Fibroblast of skin of left biceps (primary cell): ENCODE data around the gene CFAP73.
"Not testable (repeated sequence)": the region's sequence is repeated elsewhere in the genome, so short reads cannot be mapped to it uniquely, and the experiment has no call there.

Source experiments
- DNase-seq, 2 experiments: peaks; one replicate each; pipeline ENCODE4 v3.0.0-alpha.2; 2013; ENCODE audit warnings: low read depth in 2 of 2

The CFAP73 gene

DNA sequence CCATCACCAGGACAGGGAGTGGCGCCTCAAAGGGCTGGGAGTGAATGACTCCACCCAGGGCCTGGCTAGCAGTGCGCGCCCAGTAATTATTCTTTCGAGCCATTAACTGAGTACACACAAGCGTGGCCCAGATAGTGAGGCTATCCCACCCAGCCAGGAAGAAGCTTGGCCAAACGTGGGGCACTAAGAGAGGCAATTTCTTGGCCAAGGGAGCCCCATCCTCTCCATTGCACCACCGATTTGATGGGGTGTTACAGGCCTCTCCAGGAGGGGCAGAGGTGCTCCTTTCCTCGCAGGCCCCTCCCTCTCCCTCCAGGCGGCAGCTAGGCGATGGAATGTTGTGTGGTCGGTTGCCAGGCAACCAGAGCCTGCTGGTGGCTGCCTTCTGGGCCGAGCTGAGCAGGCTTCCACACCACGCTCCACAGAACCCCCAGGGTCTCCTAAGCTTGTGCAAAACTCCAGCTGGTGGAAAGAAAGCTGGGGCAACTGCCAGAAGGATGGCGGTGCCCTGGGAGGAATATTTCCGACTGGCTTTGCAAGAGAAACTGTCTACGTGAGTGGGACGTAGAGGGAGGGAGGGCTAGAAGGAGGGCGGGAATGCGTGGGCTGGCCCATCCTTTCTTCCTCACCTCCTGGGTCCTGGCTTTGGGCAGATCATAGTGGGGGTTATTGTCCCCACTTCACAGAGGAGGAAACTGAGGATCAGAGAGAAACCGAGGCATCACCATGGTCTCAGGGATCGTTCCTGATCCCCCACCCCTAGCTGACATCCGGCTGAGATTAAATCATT, at the start of gene CFAP73:
Gene CFAP73, plus strand, starts transcription at position 364 of the 790 bp plus-strand sequence. Its CDS starts 134 bp downstream, at position 498.
- peak; percentile 57 to 63 for DNase-seq

- no peak for DNase-seq
Measured at GRCh38 chr12:113099764-113100163, 49.8 kb upstream of the CFAP73 start.

DNA sequence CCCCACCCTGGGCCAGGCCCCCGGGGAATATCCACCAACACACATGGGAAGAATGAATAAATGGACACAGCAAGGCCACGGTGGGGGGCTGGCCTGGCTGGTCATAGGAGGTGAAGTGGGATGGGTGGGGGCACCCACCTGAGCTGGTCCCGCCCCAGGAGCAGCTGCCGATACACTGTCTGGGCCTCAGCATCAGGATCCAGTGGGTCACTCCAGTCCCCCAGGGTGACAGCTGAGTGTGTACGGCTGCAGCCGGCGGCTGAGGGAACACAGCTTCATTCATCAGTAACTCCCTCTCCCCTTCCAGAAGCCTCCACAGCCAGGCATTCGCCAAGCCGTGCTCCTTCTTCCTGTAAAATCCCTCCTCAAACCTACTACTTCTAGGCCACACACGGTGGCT, 47.8 kb upstream of the CFAP73 start:
- DNase-seq, result no peak

DNA sequence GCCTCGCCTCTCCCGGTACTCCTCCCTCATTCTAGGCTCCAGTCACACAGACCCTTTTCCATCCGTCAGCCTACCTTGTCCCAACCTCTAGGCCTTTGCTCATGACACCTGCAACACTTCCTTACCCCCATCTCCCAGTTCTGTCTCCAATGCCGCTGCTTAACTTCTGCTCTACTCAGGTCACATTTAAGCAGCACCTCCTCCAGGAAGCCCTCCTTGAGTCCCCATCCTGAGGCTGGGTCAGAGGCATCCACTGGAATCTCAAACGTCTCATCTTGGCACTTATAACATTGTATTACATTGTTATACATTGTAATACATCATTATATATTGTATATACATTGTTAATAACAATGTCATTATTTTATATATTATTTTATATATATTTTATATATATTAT, 46.7 kb upstream of the CFAP73 start:
- no peak for DNase-seq

- DNase-seq, result no peak
Measured at GRCh38 chr12:113103756-113104450, 45.6 kb upstream of the CFAP73 start.

- no peak for DNase-seq
Measured at GRCh38 chr12:113104953-113105510, 44.5 kb upstream of the CFAP73 start.

DNA sequence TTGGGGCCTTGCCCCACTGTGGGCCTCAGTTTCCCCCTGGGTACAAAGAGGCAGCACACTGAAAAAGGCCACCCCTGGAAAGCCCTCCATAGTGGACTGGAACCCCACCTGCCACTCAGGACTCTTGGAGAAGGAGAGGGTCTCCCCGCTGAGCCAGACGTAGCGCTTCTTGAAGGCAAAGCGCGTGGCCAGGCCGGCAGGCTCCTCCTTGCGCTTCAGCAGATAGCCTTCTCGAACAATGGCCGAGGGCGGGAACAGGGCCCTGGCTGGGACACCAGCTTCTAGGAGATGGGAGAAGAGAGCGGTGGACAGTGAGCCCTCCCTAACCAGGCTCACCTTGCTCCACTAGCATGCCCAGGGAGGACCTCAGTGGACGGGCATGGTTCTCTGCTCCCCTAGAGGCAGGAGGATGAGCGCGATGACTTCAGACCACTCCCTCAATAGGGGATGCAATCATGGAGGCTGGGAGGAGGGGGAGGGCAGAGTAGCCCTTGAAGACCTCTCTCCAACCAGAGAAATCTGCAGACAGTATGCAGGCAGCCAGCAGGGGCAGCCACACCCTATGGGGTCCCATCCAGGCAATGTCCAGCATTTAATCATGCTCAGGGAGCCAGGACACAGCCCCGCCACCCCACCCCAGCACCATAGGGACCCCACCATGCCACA, 43.8 kb upstream of the CFAP73 start:
- no peak for DNase-seq

GRCh38 chr12:113106361-113106760, 43.2 kb upstream of the CFAP73 start:
- no peak for DNase-seq

DNA sequence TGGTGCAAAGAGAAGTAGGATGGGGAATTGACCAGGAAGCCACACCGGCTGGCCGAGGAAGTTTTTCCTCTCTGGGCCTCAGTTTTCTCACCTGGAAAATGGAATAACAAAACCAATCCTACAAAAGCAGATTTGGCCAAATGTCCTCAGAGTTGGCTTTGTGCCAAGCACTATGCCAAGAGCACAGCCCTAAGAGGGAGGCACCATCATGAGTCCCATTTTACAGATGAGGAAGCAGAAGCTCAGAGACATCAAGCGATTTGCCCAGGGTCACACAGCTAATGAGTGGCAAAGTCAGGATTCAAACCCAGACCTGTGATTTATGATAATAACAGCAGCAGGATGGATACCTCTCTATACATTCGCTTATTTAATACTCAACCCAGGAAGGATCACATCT, 41.2 kb upstream of the CFAP73 start:
- DNase-seq, result no peak

DNA sequence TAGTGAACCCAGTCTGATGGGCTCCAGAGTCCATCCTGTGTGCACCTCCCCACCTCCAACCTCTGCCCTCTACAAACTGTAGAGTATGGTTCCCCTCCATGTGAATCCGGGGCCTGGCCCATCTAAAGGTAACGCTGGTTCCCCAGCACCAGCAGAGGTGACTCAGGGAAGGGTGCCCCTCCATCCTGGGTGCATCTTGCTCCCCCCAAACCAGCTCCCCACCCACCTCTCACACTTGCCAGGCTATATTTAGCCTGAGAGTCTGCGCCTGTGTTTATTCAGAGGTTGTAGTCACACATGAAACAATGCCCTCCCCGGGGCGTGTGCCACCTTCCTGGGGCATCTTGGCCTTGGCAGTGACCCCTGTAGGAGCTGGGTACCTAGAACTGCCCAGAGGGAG, 40.2 kb upstream of the CFAP73 start:
- no peak for DNase-seq

GRCh38 chr12:113109872-113110599, 39.5 kb upstream of the CFAP73 start:
- DNase-seq, result no peak

GRCh38 chr12:113111247-113111646, 38.3 kb upstream of the CFAP73 start:
- no peak for DNase-seq

DNA sequence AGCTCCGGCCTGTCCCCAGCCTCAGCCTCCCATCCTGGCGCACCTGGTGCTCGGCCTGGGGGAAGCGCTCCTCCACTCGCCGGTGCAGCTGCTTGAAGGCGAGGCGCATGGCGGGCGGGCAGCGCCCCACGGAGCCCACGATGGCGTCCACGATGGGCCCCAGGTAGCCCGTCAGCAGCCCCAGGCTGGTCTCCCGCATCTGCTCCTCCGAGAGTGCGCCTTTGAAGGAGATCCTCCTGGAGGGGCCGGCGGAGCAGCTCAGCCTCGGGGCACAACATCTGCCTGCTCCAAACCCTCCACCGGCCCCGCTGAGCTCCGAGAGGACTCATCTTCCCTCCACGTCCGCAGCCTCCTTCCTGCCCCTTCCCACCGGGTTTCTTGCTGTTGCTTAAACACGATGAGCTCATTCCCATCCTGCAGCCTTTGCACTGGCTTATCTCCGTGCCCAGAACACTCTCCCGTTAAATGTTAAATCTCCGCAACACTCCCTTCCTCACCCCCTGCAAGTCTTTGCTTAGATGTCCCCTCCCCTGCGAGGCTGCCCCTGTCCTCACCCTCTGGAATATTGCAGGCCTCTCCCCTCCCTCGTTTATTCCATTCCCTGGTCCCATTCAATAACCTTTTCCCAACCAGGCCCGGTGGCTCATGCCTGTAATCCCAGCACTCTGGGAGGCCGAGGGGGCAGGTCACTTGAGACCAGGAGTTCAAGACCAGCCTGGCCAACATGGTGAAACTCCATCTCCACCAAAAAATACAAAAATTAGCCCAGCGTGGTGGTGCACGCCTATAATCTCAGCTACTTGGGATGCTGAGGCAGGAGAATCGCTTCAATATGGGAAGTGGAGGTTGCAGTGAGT, 37.3 kb upstream of the CFAP73 start:
- no peak for DNase-seq

DNA sequence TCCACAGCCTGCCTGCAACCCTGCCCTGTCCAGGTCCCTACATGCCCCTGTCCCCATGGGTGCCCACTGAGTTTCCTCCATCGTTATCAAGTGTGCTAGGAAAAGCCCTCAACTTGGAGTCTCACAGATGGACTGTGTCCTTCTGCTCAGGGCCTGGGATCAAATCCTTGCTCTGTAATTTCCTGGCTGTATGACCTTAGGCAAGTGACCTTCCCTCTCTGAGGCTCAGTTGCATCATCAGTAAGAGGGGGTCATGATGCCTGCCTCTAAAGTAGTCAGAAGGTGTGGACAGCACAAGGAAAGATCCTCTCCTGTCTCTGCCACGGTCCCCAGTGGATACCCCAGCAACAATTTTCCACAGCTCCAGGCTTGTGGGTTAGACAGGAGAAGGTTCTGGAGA, 36.1 kb upstream of the CFAP73 start:
- DNase-seq, result no peak

DNA sequence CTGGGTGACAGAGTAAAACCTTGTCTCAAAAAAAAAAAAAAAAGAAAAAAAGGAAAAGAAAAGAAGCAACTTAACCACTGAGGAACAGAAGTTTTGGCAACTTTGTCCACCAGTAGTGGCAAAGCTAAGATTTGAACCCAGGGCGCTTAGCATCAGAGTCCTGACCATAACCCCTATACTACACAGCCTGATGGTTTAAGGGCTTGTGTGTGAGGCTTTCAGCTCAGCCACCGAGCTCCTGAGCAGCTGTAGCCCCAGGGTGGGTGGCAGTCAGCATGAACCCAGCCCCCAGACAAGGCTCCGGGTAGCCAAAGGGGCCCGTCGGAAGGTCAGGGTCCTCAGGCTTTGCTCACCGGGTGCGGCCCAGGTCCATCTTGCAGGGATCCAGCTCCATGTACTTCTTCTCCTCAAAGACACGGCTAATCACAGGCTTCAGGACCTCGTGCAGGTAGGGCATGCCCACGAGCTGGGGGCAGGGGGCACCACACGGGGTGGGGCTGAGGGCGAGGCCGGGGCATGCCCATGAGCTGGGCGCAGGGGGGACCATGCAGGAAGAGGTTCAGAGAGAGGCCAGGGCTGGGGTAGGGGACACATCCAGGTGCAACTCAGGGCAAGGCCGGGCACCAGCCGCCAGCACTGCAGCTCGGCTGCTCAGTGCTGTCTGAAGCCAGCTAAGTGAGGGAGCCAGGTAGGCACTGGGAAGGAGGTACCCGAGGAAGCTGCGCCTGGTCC, 34.9 kb upstream of the CFAP73 start:
- DNase-seq, result no peak

DNA sequence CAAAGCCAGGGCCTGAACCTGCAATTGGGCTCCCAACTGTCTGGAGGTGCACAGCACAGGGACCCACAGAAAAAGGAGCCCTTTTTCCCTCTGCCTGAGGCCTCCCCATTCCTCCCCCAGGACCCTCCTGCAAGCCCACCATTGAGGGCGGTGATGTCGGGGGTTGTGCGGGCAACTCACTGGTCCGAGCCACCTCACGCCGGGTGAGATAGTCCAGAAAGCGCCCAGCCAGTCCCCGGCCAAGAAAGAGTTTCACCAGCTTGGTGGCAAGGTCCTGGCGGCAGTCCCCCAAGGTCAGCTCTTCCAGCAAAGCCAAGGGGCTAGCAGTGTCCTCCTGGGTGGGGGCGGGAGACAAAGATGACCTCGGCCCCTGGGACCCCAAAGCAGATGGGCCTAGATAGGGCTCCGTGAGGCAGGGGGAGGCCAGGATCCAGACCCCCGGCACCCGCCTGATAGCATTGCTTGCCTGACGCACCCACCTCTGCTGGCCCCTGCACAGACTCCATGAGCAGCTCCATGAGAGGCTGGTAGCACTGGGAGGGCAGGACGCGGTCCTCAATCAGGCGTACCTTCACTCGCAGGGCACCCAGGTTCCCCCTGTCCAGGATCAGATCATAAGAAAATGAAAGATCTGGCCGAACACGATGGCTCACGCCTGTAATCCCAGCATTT, 33.9 kb upstream of the CFAP73 start:
- DNase-seq, result no peak

DNA sequence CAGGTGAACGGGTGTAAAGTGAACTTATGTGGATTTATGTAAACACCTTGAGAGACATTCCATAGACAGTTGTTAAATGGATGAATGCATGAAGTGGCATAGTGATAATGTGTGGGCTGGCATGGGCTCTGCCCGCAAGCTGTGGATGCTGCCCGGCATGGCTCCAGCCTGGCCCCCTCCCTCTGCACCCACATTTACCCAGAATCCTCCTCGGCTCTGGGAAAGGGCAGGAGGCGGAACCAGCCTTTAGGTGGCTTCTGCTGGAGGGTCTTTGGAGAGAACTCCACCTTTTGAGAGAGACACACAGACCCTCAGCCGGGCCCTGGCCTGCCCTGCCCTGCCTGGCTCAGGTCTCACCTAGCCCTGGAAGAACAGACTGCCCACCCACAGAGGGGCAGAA, 32.6 kb upstream of the CFAP73 start:
- DNase-seq, result no peak

GRCh38 chr12:113117684-113118083, 31.8 kb upstream of the CFAP73 start:
- not testable (repeated sequence) for DNase-seq

DNA sequence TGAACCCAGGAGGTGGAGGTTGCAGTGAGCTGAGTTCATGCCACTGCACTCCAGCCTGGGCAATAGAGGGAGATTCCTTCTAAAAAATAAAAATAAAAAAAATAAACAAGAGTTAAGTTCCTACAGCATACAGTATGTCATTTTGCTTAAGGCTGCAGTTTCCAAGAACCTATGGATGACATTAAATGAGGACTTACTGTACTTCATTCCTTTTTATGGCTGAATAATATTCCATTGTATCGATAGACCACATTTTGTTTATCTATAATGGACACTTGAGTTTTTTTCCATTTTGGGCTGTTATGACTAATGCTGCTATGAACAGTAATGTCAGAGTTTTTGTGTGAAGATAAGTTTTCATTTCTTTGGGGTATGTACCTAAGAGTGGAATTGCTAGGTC, 31.4 kb upstream of the CFAP73 start:
- DNase-seq, result no peak
